Measurements from ENCODE around the gene EPAS1.

The EPAS1 gene

DNA sequence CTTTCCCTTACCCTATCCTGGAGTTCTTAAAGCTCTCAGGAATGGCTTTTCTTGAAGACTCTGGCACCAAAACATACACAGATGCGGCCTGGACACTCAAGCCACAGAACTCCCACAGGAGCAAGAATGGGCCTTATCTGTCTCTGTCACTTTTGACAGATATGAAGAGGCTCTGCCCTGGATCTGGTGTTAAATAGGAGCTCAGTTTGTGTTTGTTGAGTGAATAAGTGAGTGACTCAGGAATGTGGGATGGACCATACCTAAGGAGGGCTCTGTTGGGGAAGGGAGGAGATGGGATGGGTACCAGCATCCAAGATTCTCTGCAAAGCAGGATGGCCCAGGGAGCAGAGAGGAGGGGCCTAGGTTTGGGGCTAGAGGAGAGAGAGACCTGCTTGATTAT, 33.9 kb upstream of the EPAS1 start:
- Histone ChIP-seq H3K4me1 (ENCODE audit: insufficient read depth, low read length) (no peaks in the 10 kb centered on the region), H2AFZ (ENCODE audit: low read depth, low read length) (no peak overlapping the region), H3K27me3 (ENCODE audit: insufficient read depth, low read length) (no peaks in the 10 kb centered on the region), H3K4me3 (ENCODE audit: low read length) (no peak overlapping the region), H3K9me3 (ENCODE audit: low read length) (no peaks in the 10 kb centered on the region), H3K36me3 (ENCODE audit: insufficient read depth, low read length) (no peaks in the 10 kb centered on the region)

DNA sequence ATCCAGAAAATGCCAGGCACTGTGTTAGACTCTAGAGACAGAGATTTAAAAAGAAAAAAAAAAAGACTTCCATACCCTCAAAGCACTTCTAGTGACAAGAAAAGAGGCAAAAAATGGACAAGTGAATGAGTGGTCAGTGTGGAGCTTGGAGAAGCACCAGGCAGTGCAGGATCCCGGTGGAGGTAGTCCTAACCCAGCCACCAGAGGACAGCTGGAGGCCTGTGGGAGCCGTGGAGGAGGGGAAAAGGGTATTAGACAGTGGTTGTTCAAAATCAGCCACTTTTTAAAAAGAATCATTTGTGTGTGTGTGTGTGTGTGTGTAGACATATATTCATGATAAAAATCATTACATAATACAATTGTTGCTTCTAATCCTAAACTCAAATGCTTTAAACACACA, 32.8 kb upstream of the EPAS1 start:
- Histone ChIP-seq H3K9me3 (ENCODE audit: low read length) (no peaks in the 10 kb centered on the region), H3K36me3 (ENCODE audit: insufficient read depth, low read length) (no peaks in the 10 kb centered on the region), H3K4me1 (ENCODE audit: insufficient read depth, low read length) (no peaks in the 10 kb centered on the region), H2AFZ (ENCODE audit: low read depth, low read length) (no peak overlapping the region), H3K4me3 (ENCODE audit: low read length) (no peak overlapping the region), H3K27me3 (ENCODE audit: insufficient read depth, low read length) (peaks cover 4% of the 10 kb centered on the region)

- no peaks in the 10 kb centered on the region for H3K9me3 ChIP-seq (ENCODE audit: low read length)
- H3K4me3 ChIP-seq (ENCODE audit: low read length), result no peak overlapping the region
- H3K27me3 ChIP-seq (ENCODE audit: insufficient read depth, low read length), result peaks cover 4% of the 10 kb centered on the region
- no peak overlapping the region for H2AFZ ChIP-seq (ENCODE audit: low read depth, low read length)
- no peaks in the 10 kb centered on the region for H3K4me1 ChIP-seq (ENCODE audit: insufficient read depth, low read length)
- H3K36me3 ChIP-seq (ENCODE audit: insufficient read depth, low read length), result no peaks in the 10 kb centered on the region
Measured at GRCh38 chr2:46266134-46266533, 31.1 kb upstream of the EPAS1 start.

- no peaks in the 10 kb centered on the region for H3K36me3 ChIP-seq (ENCODE audit: insufficient read depth, low read length)
- no peak overlapping the region for H2AFZ ChIP-seq (ENCODE audit: low read depth, low read length)
- no peaks in the 10 kb centered on the region for H3K9me3 ChIP-seq (ENCODE audit: low read length)
- H3K4me1 ChIP-seq (ENCODE audit: insufficient read depth, low read length), result no peaks in the 10 kb centered on the region
- no peak overlapping the region for H3K4me3 ChIP-seq (ENCODE audit: low read length)
- H3K27me3 ChIP-seq (ENCODE audit: insufficient read depth, low read length), result peaks cover 4% of the 10 kb centered on the region
Measured at GRCh38 chr2:46267616-46268015, 29.6 kb upstream of the EPAS1 start.

- no peaks in the 10 kb centered on the region for H3K4me1 ChIP-seq (ENCODE audit: insufficient read depth, low read length)
- H3K9me3 ChIP-seq (ENCODE audit: low read length), result no peaks in the 10 kb centered on the region
- no peaks in the 10 kb centered on the region for H3K36me3 ChIP-seq (ENCODE audit: insufficient read depth, low read length)
- no peak overlapping the region for H2AFZ ChIP-seq (ENCODE audit: low read depth, low read length)
- no peak overlapping the region for H3K4me3 ChIP-seq (ENCODE audit: low read length)
- peaks cover 4% of the 10 kb centered on the region for H3K27me3 ChIP-seq (ENCODE audit: insufficient read depth, low read length)
Measured at GRCh38 chr2:46268196-46268595, 29.0 kb upstream of the EPAS1 start.

DNA sequence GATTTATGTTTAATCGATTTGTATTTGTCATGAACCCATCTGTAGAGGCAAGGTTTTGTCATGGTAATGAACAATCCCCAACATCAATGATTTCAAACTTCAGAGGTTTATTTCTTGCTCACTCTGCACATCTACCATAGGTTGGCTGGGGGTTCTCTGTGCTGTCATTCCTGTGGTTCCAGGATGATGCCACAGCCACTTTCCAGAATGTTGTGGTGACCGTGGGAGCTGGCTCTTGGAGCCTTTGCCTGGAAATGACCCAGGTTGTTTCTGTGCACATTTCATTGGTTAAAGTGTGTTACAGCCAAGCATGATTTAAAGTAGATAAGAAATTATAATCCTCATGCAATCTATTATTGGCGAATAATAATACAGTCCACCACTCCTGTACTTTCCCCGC, 28.2 kb upstream of the EPAS1 start:
- H3K4me3 ChIP-seq (ENCODE audit: low read length), result no peak overlapping the region
- H3K36me3 ChIP-seq (ENCODE audit: insufficient read depth, low read length), result no peaks in the 10 kb centered on the region
- no peak overlapping the region for H2AFZ ChIP-seq (ENCODE audit: low read depth, low read length)
- H3K9me3 ChIP-seq (ENCODE audit: low read length), result no peaks in the 10 kb centered on the region
- peaks cover 4% of the 10 kb centered on the region for H3K27me3 ChIP-seq (ENCODE audit: insufficient read depth, low read length)
- no peaks in the 10 kb centered on the region for H3K4me1 ChIP-seq (ENCODE audit: insufficient read depth, low read length)

DNA sequence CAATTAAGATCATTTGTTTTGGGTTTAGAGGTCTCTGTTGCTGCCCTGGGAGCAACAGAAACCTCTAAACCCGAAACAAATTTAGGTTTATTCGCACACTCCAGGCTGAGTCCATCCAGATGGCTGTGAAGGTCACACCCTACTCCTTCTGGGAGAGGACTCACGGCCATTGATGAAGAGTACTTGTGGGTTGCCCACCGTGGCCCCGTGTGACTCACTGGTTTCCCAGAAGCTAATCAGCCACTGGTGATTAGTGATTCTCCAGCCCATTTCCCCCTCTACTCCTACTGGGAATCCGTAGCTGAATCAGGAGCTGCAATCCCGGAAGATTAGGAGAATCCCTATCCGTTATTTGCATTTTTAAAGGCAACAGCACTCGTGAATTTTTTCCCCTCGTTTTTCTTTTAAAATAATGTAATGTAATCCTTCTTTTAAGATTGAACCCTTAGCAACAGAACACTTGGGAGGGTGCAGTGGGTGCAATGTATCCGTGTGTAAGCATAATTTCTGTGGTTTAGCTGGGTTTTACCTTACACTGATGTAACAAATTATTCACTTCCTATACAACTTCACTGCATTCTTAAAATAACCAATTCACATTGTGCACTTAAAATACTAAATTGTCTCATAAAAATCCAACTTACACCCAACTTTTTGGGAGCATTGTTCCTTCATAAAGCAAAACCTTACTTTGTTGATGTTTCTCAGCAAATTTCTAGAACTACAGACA, 27.5 kb upstream of the EPAS1 start:
- no peaks in the 10 kb centered on the region for H3K9me3 ChIP-seq (ENCODE audit: low read length)
- H2AFZ ChIP-seq (ENCODE audit: low read depth, low read length), result no peak overlapping the region
- no peaks in the 10 kb centered on the region for H3K36me3 ChIP-seq (ENCODE audit: insufficient read depth, low read length)
- no peak overlapping the region for H3K4me3 ChIP-seq (ENCODE audit: low read length)
- H3K27me3 ChIP-seq (ENCODE audit: insufficient read depth, low read length), result peaks cover 4% of the 10 kb centered on the region
- no peaks in the 10 kb centered on the region for H3K4me1 ChIP-seq (ENCODE audit: insufficient read depth, low read length)

GRCh38 chr2:46270384-46270783, 26.8 kb upstream of the EPAS1 start:
- H3K4me3 ChIP-seq (ENCODE audit: low read length), result no peak overlapping the region
- H3K27me3 ChIP-seq (ENCODE audit: insufficient read depth, low read length), result peaks cover 4% of the 10 kb centered on the region
- H3K9me3 ChIP-seq (ENCODE audit: low read length), result no peaks in the 10 kb centered on the region
- H2AFZ ChIP-seq (ENCODE audit: low read depth, low read length), result no peak overlapping the region
- H3K4me1 ChIP-seq (ENCODE audit: insufficient read depth, low read length), result peaks cover 2% of the 10 kb centered on the region
- H3K36me3 ChIP-seq (ENCODE audit: insufficient read depth, low read length), result no peaks in the 10 kb centered on the region

DNA sequence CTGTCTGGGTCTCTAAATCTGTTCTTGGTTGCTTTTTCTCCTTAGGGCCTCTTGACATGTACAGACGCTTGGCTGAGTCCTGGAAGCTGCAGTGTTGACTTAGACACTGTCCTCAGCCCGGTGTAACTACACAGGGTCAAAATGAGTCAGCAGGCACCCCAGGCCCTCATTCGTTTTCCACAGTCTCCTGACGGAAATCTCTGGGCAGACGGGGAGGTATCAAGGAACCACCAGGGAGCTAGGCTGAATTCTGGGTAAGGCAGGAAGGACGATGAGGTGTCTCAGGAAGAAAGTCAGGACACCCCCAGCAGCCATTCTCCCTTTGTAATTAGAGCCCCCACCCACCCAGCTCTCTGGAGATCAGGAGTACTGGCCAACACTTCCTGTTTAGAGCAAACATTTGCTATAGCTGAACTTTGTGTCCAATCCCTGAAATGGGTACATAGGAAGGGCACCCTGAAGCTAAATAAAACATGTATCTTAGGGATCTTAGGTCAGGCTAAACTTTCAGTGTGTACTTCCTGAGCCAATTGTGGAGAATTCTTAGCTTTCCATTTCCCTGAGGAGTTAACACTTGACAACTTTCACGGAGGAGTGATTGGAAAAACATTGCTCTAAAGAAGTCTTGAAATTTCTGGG, 23.9 kb upstream of the EPAS1 start:
- H3K4me1 ChIP-seq (ENCODE audit: insufficient read depth, low read length), result peaks cover 2% of the 10 kb centered on the region
- H3K4me3 ChIP-seq (ENCODE audit: low read length), result no peak overlapping the region
- no peaks in the 10 kb centered on the region for H3K9me3 ChIP-seq (ENCODE audit: low read length)
- H3K27me3 ChIP-seq (ENCODE audit: insufficient read depth, low read length), result peaks cover 4% of the 10 kb centered on the region
- no peaks in the 10 kb centered on the region for H3K36me3 ChIP-seq (ENCODE audit: insufficient read depth, low read length)
- H2AFZ ChIP-seq (ENCODE audit: low read depth, low read length), result no peak overlapping the region

GRCh38 chr2:46273919-46274318, 23.3 kb upstream of the EPAS1 start:
- Histone ChIP-seq H3K9me3 (ENCODE audit: low read length) (no peaks in the 10 kb centered on the region), H3K4me3 (ENCODE audit: low read length) (no peak overlapping the region), H2AFZ (ENCODE audit: low read depth, low read length) (no peak overlapping the region), H3K4me1 (ENCODE audit: insufficient read depth, low read length) (peaks cover 2% of the 10 kb centered on the region), H3K36me3 (ENCODE audit: insufficient read depth, low read length) (no peaks in the 10 kb centered on the region), H3K27me3 (ENCODE audit: insufficient read depth, low read length) (no peaks in the 10 kb centered on the region)

- H3K4me1 ChIP-seq (ENCODE audit: insufficient read depth, low read length), result peaks cover 2% of the 10 kb centered on the region
- H2AFZ ChIP-seq (ENCODE audit: low read depth, low read length), result no peak overlapping the region
- H3K9me3 ChIP-seq (ENCODE audit: low read length), result no peaks in the 10 kb centered on the region
- H3K4me3 ChIP-seq (ENCODE audit: low read length), result no peak overlapping the region
- H3K27me3 ChIP-seq (ENCODE audit: insufficient read depth, low read length), result no peaks in the 10 kb centered on the region
- H3K36me3 ChIP-seq (ENCODE audit: insufficient read depth, low read length), result no peaks in the 10 kb centered on the region
Measured at GRCh38 chr2:46274586-46274985, 22.6 kb upstream of the EPAS1 start.

- Histone ChIP-seq H3K4me3 (ENCODE audit: low read length) (no peak overlapping the region), H3K36me3 (ENCODE audit: insufficient read depth, low read length) (no peaks in the 10 kb centered on the region), H3K9me3 (ENCODE audit: low read length) (no peaks in the 10 kb centered on the region), H2AFZ (ENCODE audit: low read depth, low read length) (no peak overlapping the region), H3K27me3 (ENCODE audit: insufficient read depth, low read length) (no peaks in the 10 kb centered on the region), H3K4me1 (ENCODE audit: insufficient read depth, low read length) (peaks cover 2% of the 10 kb centered on the region)
Measured at GRCh38 chr2:46275995-46276394, 21.2 kb upstream of the EPAS1 start.

GRCh38 chr2:46276642-46277041, 20.6 kb upstream of the EPAS1 start:
- no peak overlapping the region for H3K4me3 ChIP-seq (ENCODE audit: low read length)
- no peaks in the 10 kb centered on the region for H3K9me3 ChIP-seq (ENCODE audit: low read length)
- H2AFZ ChIP-seq (ENCODE audit: low read depth, low read length), result no peak overlapping the region
- no peaks in the 10 kb centered on the region for H3K36me3 ChIP-seq (ENCODE audit: insufficient read depth, low read length)
- no peaks in the 10 kb centered on the region for H3K27me3 ChIP-seq (ENCODE audit: insufficient read depth, low read length)
- peaks cover 2% of the 10 kb centered on the region for H3K4me1 ChIP-seq (ENCODE audit: insufficient read depth, low read length)
